ENCODE results near the gene BARX2. TPM values are rescaled to one million over a fixed set of nuclear protein-coding genes. Genes with fewer than 3 reads are reported as not detected.

BARX2 gene
- total and polyA plus RNA-seq, 8 donors = 1.1 to 27.7 (median 2.3) TPM; not detected in 1

DNA sequence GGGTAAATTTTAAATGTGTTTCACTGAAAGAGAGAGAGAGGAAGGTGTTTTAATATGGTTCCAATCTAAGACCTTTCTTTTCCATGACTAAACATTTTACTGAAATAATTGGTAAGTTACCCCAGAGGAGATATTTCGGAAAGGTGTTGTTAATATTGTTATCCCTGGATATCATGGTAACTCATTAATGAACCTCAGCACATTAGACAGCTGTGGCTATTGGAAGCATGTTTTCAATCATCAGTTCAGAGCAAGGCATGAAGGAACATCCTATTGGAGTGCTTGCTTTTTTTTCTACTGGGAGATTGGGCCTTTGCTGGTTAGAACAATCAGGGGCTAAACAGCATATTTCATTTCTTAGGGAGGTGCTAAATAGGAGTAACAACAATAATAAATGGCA is 11.8 kb downstream of the BARX2 start:
- Histone ChIP-seq H3K4me1 (peaks cover 0 to 8% (median 3%) of the 10 kb centered on the region in 4 donors), H3K36me3 (no peaks in the 10 kb centered on the region), H3K9me3 (no peaks in the 10 kb centered on the region), H3K4me3 (no peak overlapping the region), H3K27ac (no peak overlapping the region), H3K27me3 (peaks cover 0 to 17% (median 0%) of the 10 kb centered on the region in 3 donors)
- intact Hi-C loops (cut with DNase I; ENCODE audit: low total_unique reads) = no loop called here
- no peak for TF ChIP-seq EP300 (IDR thresholded peaks at IDR 0.05)
- TF ChIP-seq POLR2A (IDR thresholded peaks at IDR 0.05) = no peak
- WGBS, 5 donors = 55 to 79% (median 66%) methylated on average over 1 of the region's 1 CpG
- DNase-seq = no peak

DNA sequence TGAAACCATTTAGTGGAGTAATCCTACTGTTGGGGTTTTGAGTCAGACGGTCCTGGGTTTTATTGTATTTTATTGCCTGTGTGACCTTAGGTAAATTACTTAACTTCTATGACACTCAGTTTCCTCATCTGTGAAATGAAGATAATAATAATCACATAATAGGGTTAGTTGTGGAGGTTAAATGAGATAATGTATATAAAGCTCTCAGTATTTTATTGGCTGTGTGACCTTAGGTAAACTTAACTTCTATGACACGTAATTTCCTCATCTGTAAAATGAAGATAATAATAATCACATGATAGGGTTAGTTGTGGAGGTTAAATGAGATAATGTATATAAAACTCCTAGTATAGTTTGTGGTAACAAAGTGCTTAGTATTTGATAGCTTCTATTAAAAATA is 13.2 kb downstream of the BARX2 start:
- peaks cover 0 to 8% (median 3%) of the 10 kb centered on the region in 4 donors for H3K4me1 ChIP-seq
- H3K9me3 ChIP-seq = no peaks in the 10 kb centered on the region
- H3K4me3 ChIP-seq = no peak overlapping the region
- DNase-seq = no peak
- no peak overlapping the region for H3K27ac ChIP-seq
- no peak for TF ChIP-seq POLR2A (IDR thresholded peaks at IDR 0.05)
- TF ChIP-seq, protein P1, sequence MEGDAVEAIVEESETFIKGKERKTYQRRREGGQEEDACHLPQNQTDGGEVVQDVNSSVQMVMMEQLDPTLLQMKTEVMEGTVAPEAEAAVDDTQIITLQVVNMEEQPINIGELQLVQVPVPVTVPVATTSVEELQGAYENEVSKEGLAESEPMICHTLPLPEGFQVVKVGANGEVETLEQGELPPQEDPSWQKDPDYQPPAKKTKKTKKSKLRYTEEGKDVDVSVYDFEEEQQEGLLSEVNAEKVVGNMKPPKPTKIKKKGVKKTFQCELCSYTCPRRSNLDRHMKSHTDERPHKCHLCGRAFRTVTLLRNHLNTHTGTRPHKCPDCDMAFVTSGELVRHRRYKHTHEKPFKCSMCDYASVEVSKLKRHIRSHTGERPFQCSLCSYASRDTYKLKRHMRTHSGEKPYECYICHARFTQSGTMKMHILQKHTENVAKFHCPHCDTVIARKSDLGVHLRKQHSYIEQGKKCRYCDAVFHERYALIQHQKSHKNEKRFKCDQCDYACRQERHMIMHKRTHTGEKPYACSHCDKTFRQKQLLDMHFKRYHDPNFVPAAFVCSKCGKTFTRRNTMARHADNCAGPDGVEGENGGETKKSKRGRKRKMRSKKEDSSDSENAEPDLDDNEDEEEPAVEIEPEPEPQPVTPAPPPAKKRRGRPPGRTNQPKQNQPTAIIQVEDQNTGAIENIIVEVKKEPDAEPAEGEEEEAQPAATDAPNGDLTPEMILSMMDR (IDR thresholded peaks at IDR 0.05) = no peak
- TF ChIP-seq POLR2AphosphoS5 (IDR thresholded peaks at IDR 0.05) = no peak
- intact Hi-C loops (cut with DNase I; ENCODE audit: low total_unique reads) = no loop called here
- no peaks in the 10 kb centered on the region for H3K36me3 ChIP-seq
- peaks cover 0 to 13% (median 0%) of the 10 kb centered on the region in 3 donors for H3K27me3 ChIP-seq
- WGBS, 5 donors = 60 to 75% (median 64%) methylated on average over 2 of the region's 2 CpGs

DNA sequence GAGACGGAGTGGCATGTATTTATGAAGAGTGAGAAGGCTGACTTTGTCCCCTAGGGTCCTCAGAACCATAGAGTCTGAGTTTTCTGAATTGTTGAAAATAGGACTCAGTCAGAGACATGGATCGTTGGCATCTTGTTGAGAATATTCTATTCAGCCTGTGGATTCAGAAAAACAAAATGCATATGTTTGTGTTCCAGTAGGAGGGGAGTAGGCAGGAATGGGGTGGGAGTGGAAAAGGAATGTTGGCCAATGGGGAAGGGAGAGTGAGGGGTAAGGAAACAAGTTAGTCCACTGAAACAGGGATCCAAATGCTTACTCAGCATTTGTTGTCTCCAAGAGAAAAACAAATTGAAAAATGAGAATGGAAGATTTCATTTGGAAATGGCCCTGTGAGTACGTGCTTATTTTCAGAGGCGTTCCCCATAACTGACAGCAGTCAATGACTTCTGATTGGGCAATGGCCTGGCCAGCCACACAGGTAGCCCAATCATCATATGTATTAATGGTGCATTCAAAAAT is 14.7 kb downstream of the BARX2 start:
- Histone ChIP-seq H3K36me3 (no peaks in the 10 kb centered on the region), H3K27ac (no peak overlapping the region), H3K27me3 (peaks cover 0 to 15% (median 0%) of the 10 kb centered on the region in 3 donors), H3K9me3 (no peaks in the 10 kb centered on the region), H3K4me3 (no peak overlapping the region), H3K4me1 (peaks cover 0 to 8% (median 3%) of the 10 kb centered on the region in 4 donors)
- intact Hi-C loops (cut with DNase I; ENCODE audit: low total_unique reads) = no loop called here
- 85 to 93% (median 89%) methylated on average over 4 of the region's 4 CpGs for WGBS, 5 donors
- DNase-seq = no peak
- no peak for TF ChIP-seq POLR2A (IDR thresholded peaks at IDR 0.05)
- no peak for TF ChIP-seq POLR2AphosphoS5 (IDR thresholded peaks at IDR 0.05)
- no peak for TF ChIP-seq EP300 (IDR thresholded peaks at IDR 0.05)
- TF ChIP-seq, protein P1 (IDR thresholded peaks at IDR 0.05) = no peak

DNA sequence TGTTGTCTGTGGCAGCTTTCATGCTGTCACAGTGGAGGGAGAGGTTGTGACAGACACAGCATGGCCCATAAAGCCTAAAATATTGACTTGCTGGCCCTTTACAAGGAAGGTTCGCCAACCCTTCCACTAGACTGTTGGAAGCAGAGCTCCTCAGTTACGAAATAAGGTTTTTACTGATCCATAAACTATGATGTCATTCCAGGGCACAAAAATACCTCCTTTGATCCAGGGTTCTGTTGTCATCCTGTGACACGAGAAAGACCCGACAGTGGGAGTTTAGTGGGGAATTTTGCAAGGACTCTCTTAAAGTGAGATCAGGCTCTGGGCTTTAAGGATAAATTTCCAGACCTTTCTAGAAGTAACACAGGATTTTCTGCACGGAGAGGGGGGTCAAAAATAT is 15.7 kb downstream of the BARX2 start:
- no peak for TF ChIP-seq POLR2AphosphoS5 (IDR thresholded peaks at IDR 0.05)
- TF ChIP-seq, protein P1 (IDR thresholded peaks at IDR 0.05) = no peak
- no peak for TF ChIP-seq EP300 (IDR thresholded peaks at IDR 0.05)
- TF ChIP-seq POLR2A (IDR thresholded peaks at IDR 0.05) = no peak
- intact Hi-C loops (cut with DNase I; ENCODE audit: low total_unique reads) = no loop called here
- no peak for DNase-seq
- peaks cover 0 to 25% (median 0%) of the 10 kb centered on the region in 3 donors for H3K27me3 ChIP-seq
- no peak overlapping the region for H3K4me3 ChIP-seq
- no peaks in the 10 kb centered on the region for H3K36me3 ChIP-seq
- WGBS, 5 donors = 55 to 79% (median 68%) methylated on average over 5 of the region's 5 CpGs
- H3K27ac ChIP-seq = no peak overlapping the region
- H3K9me3 ChIP-seq = no peaks in the 10 kb centered on the region
- H3K4me1 ChIP-seq = peaks cover 0 to 7% (median 3%) of the 10 kb centered on the region in 4 donors

DNA sequence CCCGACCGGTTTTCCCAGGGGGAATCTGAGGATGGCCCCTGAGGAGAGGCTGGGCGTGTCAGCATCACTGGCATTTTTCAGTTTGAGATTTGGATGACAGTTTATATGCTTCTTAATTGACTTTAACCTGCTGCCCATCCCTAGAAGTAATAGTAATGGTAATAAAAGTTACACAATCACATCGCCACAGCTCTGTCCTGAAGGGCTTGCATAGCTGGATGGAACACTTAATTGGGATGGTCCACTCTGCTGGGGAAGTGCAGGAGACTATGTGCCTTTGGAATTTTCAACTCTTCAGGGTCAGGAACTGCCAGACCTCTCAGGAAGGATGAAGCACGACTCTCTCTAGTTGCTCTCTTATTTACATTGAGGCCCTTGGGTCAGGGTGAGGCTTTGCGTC is 16.2 kb downstream of the BARX2 start:
- Histone ChIP-seq H3K4me3 (no peak overlapping the region), H3K27ac (no peak overlapping the region), H3K9me3 (no peaks in the 10 kb centered on the region), H3K4me1 (peaks cover 0 to 3% (median under 1%) of the 10 kb centered on the region in 4 donors), H3K36me3 (no peaks in the 10 kb centered on the region), H3K27me3 (peaks cover 0 to 27% (median 0%) of the 10 kb centered on the region in 3 donors)
- TF ChIP-seq POLR2AphosphoS5 (IDR thresholded peaks at IDR 0.05) (no peak), POLR2A (IDR thresholded peaks at IDR 0.05) (no peak), EP300 (IDR thresholded peaks at IDR 0.05) (no peak)
- TF ChIP-seq, protein P1 (IDR thresholded peaks at IDR 0.05) = no peak
- WGBS, 5 donors = 67 to 90% (median 83%) methylated on average over 6 of the region's 6 CpGs
- intact Hi-C loops (cut with DNase I; ENCODE audit: low total_unique reads) = no loop called here
- DNase-seq = no peak

Measured in stomach (tissue), 9 donors.